ENCODE results near the gene HIVEP3. TPM values are rescaled to one million over a fixed set of nuclear protein-coding genes. Genes with fewer than 3 reads are reported as not detected.

The HIVEP3 gene
- total and polyA plus RNA-seq, 2 donors (not counting 1 experiment from before 2014, with no cell fraction given) = 2.0 to 5.1 TPM

DNA sequence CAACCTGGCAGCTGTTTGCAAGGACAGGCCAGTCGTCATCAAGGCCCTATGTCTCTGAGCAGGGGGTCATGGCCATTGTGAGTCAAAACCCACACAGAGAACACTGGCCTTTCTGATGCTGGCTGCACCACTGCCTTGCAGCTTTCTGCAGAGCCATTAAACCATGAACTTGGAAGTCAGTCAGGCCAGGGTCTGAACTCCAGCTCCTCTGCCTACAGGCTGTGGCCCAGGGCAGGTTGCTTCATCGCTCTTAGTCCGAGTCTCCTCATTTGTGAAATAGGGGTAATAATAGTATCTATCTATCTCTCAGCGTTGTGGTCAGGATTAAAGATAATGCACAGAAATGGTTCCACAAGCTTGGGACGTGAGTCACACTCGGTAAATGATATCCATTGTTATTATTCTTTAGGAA lies 35.8 kb upstream of the HIVEP3 start:
- Histone ChIP-seq H3K4me3 (ENCODE audit: control extremely low read depth in 1 of 5, extremely low read depth in 1 of 5, insufficient read depth in 1 of 5, low read depth in 2 of 5, low read length in 4 of 5) (no peak overlapping the region), H3K27me3 (replicated peaks in 1 of 4; ENCODE audit: control extremely low read depth in 1 of 4, control insufficient read depth in 3 of 4, insufficient read depth in 4 of 4, low read length in 3 of 4) (no peaks in the 10 kb centered on the region), H3K36me3 (replicated peaks in 1 of 2; ENCODE audit: control extremely low read depth in 1 of 2, control insufficient read depth in 1 of 2, extremely low read depth in 1 of 2, insufficient read depth in 2 of 2, low read length in 1 of 2) (no peaks in the 10 kb centered on the region), H3K9ac (ENCODE audit: low read length) (no peak overlapping the region), H3K4me1 (ENCODE audit: control insufficient read depth in 2 of 2, insufficient read depth in 2 of 2, low read length in 2 of 2) (no peaks in the 10 kb centered on the region), H3K9me3 (ENCODE audit: control extremely low read depth in 1 of 3, control insufficient read depth in 2 of 3, insufficient read depth in 1 of 3, low read length in 2 of 3) (peaks cover 0 to 2% (median 0%) of the 10 kb centered on the region in 3 donors), H4K20me1 (ENCODE audit: control insufficient read depth, insufficient read depth, low read length, poor library complexity, severe bottlenecking) (no peaks in the 10 kb centered on the region), H2AFZ (ENCODE audit: insufficient read depth, low read depth, low read length, poor library complexity, severe bottlenecking) (no peak overlapping the region), H3K79me2 (ENCODE audit: control insufficient read depth, insufficient read depth, low read length) (no peaks in the 10 kb centered on the region), H3K4me2 (replicated peaks; ENCODE audit: low read depth, low read length, poor library complexity, severe bottlenecking) (no peak overlapping the region), H3K27ac (ENCODE audit: low read length in 2 of 2) (no peak overlapping the region)
- no peak overlapping the region for H3K27ac Mint-ChIP-seq
- no peak overlapping the region for H3K4me3 Mint-ChIP-seq
- H3K4me1 Mint-ChIP-seq = peaks cover 2% of the 10 kb centered on the region
- POLR2A ChIA-PET = no interaction called here
- ATAC-seq (ENCODE audit: low read depth) (no peak), DNase-seq (no peak)
- intact Hi-C loops (cut with micrococcal nuclease) = no loop called here
- peaks cover 7% of the 10 kb centered on the region for H3K9me3 Mint-ChIP-seq (ENCODE audit: insufficient read depth)
- H3K27me3 Mint-ChIP-seq = no peaks in the 10 kb centered on the region
- TF ChIP-seq EZH2 (IDR thresholded peaks at IDR 0.05; ENCODE audit: borderline replicate concordance, insufficient read depth, low read depth, low read length, poor library complexity, severe bottlenecking) = no peak
- TF ChIP-seq, protein P1, sequence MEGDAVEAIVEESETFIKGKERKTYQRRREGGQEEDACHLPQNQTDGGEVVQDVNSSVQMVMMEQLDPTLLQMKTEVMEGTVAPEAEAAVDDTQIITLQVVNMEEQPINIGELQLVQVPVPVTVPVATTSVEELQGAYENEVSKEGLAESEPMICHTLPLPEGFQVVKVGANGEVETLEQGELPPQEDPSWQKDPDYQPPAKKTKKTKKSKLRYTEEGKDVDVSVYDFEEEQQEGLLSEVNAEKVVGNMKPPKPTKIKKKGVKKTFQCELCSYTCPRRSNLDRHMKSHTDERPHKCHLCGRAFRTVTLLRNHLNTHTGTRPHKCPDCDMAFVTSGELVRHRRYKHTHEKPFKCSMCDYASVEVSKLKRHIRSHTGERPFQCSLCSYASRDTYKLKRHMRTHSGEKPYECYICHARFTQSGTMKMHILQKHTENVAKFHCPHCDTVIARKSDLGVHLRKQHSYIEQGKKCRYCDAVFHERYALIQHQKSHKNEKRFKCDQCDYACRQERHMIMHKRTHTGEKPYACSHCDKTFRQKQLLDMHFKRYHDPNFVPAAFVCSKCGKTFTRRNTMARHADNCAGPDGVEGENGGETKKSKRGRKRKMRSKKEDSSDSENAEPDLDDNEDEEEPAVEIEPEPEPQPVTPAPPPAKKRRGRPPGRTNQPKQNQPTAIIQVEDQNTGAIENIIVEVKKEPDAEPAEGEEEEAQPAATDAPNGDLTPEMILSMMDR (IDR thresholded peaks at IDR 0.05) = no peak
- WGBS (ENCODE audit: insufficient coverage) = 97% methylated on average over 3 of the region's 6 CpGs
- CTCF ChIA-PET = interaction anchor here (0.7 kb wide), 1 partner anchor 248 kb away, joined by 3 read pairs; no protein-coding TSS in a partner anchor

- Histone ChIP-seq H3K4me1 (ENCODE audit: control insufficient read depth in 2 of 2, insufficient read depth in 2 of 2, low read length in 2 of 2) (no peaks in the 10 kb centered on the region), H3K36me3 (replicated peaks in 1 of 2; ENCODE audit: control extremely low read depth in 1 of 2, control insufficient read depth in 1 of 2, extremely low read depth in 1 of 2, insufficient read depth in 2 of 2, low read length in 1 of 2) (no peaks in the 10 kb centered on the region), H3K9ac (ENCODE audit: low read length) (no peak overlapping the region), H2AFZ (ENCODE audit: insufficient read depth, low read depth, low read length, poor library complexity, severe bottlenecking) (no peak overlapping the region), H3K27me3 (replicated peaks in 1 of 4; ENCODE audit: control extremely low read depth in 1 of 4, control insufficient read depth in 3 of 4, insufficient read depth in 4 of 4, low read length in 3 of 4) (no peaks in the 10 kb centered on the region), H3K4me2 (replicated peaks; ENCODE audit: low read depth, low read length, poor library complexity, severe bottlenecking) (no peak overlapping the region), H3K27ac (ENCODE audit: low read length in 2 of 2) (no peak overlapping the region), H3K4me3 (ENCODE audit: control extremely low read depth in 1 of 5, extremely low read depth in 1 of 5, insufficient read depth in 1 of 5, low read depth in 2 of 5, low read length in 4 of 5) (no peak overlapping the region), H3K79me2 (ENCODE audit: control insufficient read depth, insufficient read depth, low read length) (no peaks in the 10 kb centered on the region), H3K9me3 (ENCODE audit: control extremely low read depth in 1 of 3, control insufficient read depth in 2 of 3, insufficient read depth in 1 of 3, low read length in 2 of 3) (peaks cover 0 to 2% (median 0%) of the 10 kb centered on the region in 3 donors), H4K20me1 (ENCODE audit: control insufficient read depth, insufficient read depth, low read length, poor library complexity, severe bottlenecking) (no peaks in the 10 kb centered on the region)
- Mint-ChIP-seq H3K4me3 (no peak overlapping the region), H3K9me3 (ENCODE audit: insufficient read depth) (peaks cover 7% of the 10 kb centered on the region), H3K27me3 (peaks cover 5% of the 10 kb centered on the region), H3K4me1 (peaks cover 2% of the 10 kb centered on the region), H3K27ac (no peak overlapping the region)
- DNase-seq (no peak), ATAC-seq (ENCODE audit: low read depth) (no peak)
- intact Hi-C loops (cut with micrococcal nuclease) = no loop called here
- ChIA-PET CTCF (no interaction called here), POLR2A (no interaction called here)
- WGBS (ENCODE audit: insufficient coverage) = no CpG with 5 or more reads among the region's 1 CpG
- TF ChIP-seq, protein P1 (IDR thresholded peaks at IDR 0.05) = no peak
- no peak for TF ChIP-seq EZH2 (IDR thresholded peaks at IDR 0.05; ENCODE audit: borderline replicate concordance, insufficient read depth, low read depth, low read length, poor library complexity, severe bottlenecking)
Observed at GRCh38 chr1:41953291-41953690, 34.6 kb upstream of the HIVEP3 start.
